Measurements from ENCODE around the gene BACH2.

DNA sequence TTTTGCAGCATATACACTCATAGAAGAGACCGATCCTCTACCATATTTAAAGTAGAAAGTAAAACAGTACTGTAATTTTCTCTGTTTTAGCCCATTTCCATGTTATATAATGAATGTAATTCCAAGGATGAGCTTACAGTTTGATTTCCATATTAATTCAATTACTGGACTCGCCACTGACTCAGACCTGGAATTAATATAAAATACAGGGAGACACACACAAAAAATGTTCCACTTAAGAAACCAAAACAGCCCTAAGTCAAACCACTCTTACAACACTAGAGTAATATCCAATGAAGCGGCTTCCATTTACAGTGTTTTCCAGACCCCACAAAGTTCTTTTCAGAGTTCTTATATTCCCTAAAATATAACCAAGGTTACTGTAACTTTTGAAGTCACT lies 110.6 kb downstream of the BACH2 start:
- TF ChIP-seq, protein P1, sequence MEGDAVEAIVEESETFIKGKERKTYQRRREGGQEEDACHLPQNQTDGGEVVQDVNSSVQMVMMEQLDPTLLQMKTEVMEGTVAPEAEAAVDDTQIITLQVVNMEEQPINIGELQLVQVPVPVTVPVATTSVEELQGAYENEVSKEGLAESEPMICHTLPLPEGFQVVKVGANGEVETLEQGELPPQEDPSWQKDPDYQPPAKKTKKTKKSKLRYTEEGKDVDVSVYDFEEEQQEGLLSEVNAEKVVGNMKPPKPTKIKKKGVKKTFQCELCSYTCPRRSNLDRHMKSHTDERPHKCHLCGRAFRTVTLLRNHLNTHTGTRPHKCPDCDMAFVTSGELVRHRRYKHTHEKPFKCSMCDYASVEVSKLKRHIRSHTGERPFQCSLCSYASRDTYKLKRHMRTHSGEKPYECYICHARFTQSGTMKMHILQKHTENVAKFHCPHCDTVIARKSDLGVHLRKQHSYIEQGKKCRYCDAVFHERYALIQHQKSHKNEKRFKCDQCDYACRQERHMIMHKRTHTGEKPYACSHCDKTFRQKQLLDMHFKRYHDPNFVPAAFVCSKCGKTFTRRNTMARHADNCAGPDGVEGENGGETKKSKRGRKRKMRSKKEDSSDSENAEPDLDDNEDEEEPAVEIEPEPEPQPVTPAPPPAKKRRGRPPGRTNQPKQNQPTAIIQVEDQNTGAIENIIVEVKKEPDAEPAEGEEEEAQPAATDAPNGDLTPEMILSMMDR (IDR thresholded peaks at IDR 0.05) = no peak
- TF ChIP-seq POLR2A (IDR thresholded peaks at IDR 0.05) = no peak
